SK-N-SH treated with all-trans-retinoic acid at 6 μM for 48 hours (cell line): ENCODE measurements around the gene CACNA1S.

Experiments
- ESRRG ChIP-seq: fragments of 250-450 bp; sonication (Bioruptor Pico); IDR thresholded peaks from 2 replicates; pipeline ENCODE4 v1.6.1; 2021; ENCODE audit warnings: mild to moderate bottlenecking
- RARB ChIP-seq: fragments of 250-450 bp; sonication (Bioruptor Pico); IDR thresholded peaks from 2 replicates; pipeline ENCODE4 v1.8.0; 2021; ENCODE audit warnings: mild to moderate bottlenecking, moderate library complexity
- TCF4 ChIP-seq: fragments of 250-450 bp; sonication (Bioruptor Pico); IDR thresholded peaks from 2 replicates; pipeline ENCODE4 v1.8.0; 2021; ENCODE audit warnings: mild to moderate bottlenecking, moderate library complexity, borderline replicate concordance
- TOX ChIP-seq: fragments of 250-450 bp; sonication (Bioruptor Pico); IDR thresholded peaks from 2 replicates; pipeline ENCODE4 v1.8.0; 2021; ENCODE audit warnings: mild to moderate bottlenecking, moderate library complexity, borderline replicate concordance
- ZFP3 ChIP-seq: fragments of 250-450 bp; sonication (Bioruptor Pico); IDR thresholded peaks from 2 replicates; pipeline ENCODE4 v1.5.0; 2020; ENCODE audit warnings: mild to moderate bottlenecking, moderate library complexity
- ZFP30 ChIP-seq: fragments of 450-650 bp; formaldehyde crosslinking; IDR thresholded peaks from 2 replicates; pipeline ENCODE4 v1.5.0; 2022; ENCODE audit warnings: mild to moderate bottlenecking, moderate library complexity
- ZNF565 ChIP-seq: fragments of 450-650 bp; formaldehyde crosslinking; conservative IDR thresholded peaks from 2 replicates; pipeline ENCODE4 v1.5.0; 2020; ENCODE audit warnings: low read depth, mild to moderate bottlenecking, moderate library complexity

- no peak for TF ChIP-seq TCF4 (CRISPR knock-in tag)
- no peak for TF ChIP-seq TOX (CRISPR knock-in tag)
- TF ChIP-seq ESRRG (CRISPR knock-in tag): no peak
- no peak for TF ChIP-seq ZNF565 (CRISPR knock-in tag)
- TF ChIP-seq ZFP30 (CRISPR knock-in tag): no peak
- TF ChIP-seq RARB (CRISPR knock-in tag): no peak
- TF ChIP-seq ZFP3 (CRISPR knock-in tag): no peak
These were observed 21.0 kb downstream of the CACNA1S start for GRCh38 chr1:201091256-201091655.
